ENCODE results near the gene ABHD12B.

Gene ABHD12B

DNA sequence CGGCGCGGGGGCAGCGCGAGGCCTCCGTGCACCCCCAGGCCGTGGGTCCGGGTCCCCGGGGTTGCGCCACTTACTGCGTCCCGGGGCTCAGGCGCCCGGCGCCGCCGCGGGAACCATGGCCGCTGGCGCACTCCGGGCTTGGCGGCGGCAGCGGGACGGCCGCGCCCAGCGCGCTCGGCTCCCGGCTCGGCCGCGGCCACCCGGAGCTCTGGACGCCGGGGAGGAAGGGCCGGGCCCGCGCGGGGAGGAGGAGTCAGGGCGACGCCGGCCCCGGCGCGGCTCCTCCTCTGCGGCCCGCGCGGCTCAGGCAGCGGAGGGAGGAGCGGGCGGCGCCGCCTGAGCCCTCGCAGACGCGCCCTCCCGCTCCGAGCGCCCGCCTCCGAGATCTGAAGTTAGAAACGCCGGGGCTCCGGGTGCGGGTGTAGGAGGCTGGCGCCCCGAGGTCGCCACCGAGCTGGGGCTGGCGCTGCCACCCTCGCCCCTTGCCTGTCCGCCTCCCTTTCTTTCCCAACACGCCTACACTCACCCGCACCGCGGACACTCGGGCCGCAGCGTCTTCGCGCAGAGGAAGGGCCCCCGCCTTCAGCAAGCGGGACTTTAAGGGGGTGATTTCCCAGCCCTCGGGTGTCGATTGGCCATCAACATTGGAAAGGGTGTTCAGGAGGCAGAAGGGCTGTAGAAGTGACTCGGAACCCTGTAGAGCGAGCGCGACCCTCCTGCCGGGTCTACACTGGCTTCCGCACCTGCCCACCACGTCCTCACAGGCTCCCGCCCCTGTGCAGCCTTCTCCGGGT, 40.7 kb upstream of the ABHD12B start, which contains the start of gene NIN:
Gene NIN, minus strand, starts transcription at position 231 of the 794 bp plus-strand sequence. CDS start 9,106 bp downstream, outside the sequence.
- H3K36me3 ChIP-seq (ENCODE audit: insufficient read depth, low read length), result peaks cover 6% of the 10 kb centered on the region; the same call in 1 of the 2 replicates
- H3K27me3 ChIP-seq (ENCODE audit: insufficient read depth, low read length), result no peaks in the 10 kb centered on the region
- no peaks in the 10 kb centered on the region for H3F3A ChIP-seq (ENCODE audit: insufficient read depth, low read length)
- H3K9ac ChIP-seq (ENCODE audit: low read length), result peak within 1 kb of the TSS; percentile 91
- no peaks in the 10 kb centered on the region for H4K20me1 ChIP-seq (ENCODE audit: insufficient read depth, low read length)
- no peak for TF ChIP-seq EZH2 (IDR thresholded peaks at IDR 0.05; ENCODE audit: borderline replicate concordance, low read length)
- TF ChIP-seq, protein P1, sequence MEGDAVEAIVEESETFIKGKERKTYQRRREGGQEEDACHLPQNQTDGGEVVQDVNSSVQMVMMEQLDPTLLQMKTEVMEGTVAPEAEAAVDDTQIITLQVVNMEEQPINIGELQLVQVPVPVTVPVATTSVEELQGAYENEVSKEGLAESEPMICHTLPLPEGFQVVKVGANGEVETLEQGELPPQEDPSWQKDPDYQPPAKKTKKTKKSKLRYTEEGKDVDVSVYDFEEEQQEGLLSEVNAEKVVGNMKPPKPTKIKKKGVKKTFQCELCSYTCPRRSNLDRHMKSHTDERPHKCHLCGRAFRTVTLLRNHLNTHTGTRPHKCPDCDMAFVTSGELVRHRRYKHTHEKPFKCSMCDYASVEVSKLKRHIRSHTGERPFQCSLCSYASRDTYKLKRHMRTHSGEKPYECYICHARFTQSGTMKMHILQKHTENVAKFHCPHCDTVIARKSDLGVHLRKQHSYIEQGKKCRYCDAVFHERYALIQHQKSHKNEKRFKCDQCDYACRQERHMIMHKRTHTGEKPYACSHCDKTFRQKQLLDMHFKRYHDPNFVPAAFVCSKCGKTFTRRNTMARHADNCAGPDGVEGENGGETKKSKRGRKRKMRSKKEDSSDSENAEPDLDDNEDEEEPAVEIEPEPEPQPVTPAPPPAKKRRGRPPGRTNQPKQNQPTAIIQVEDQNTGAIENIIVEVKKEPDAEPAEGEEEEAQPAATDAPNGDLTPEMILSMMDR (IDR thresholded peaks at IDR 0.05; ENCODE audit: low read length), result no peak
- no peaks in the 10 kb centered on the region for H3K9me2 ChIP-seq (ENCODE audit: low read depth, low read length)
- H3K9me3 ChIP-seq (ENCODE audit: low read length), result no peaks in the 10 kb centered on the region
- no peak within 1 kb of the TSS for H2AFZ ChIP-seq (ENCODE audit: low read length)
- peak within 1 kb of the TSS; percentile 82 for H3K27ac ChIP-seq (ENCODE audit: low read depth, low read length, poor library complexity, severe bottlenecking)
- peaks cover 58% of the 10 kb centered on the region for H3K4me1 ChIP-seq (ENCODE audit: insufficient read depth, low read length, severe bottlenecking)
- H3K4me2 ChIP-seq (ENCODE audit: low read length), result peak within 1 kb of the TSS; percentile 88
- peak within 1 kb of the TSS; percentile 82 for H3K4me3 ChIP-seq (ENCODE audit: low read depth, low read length, poor library complexity, severe bottlenecking)
- H3K79me2 ChIP-seq (ENCODE audit: insufficient read depth, low read length), result peaks cover 42% of the 10 kb centered on the region

DNA sequence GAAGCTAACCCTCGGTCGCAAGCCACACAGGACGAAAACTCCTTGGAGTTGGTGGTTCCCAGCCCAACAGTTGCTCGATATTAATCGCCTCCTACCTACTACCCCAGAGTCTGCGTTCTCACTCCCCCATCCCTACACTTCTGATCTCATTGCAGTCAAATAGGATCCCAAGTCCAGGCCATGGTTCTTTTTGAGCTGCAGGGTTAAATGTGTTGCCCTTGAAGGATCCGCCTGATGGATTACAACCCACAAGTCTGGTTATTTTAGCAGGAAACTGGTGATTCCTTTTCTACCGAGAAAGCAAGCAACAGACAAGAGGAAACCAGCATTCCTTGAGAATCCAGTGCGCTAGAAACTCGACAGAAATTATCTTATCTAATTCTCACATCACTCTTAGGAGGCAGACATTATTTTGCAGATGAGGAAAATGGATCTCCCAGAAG, 40.1 kb upstream of the ABHD12B start:
- H4K20me1 ChIP-seq (ENCODE audit: insufficient read depth, low read length), result no peaks in the 10 kb centered on the region
- H3K4me3 ChIP-seq (ENCODE audit: low read depth, low read length, poor library complexity, severe bottlenecking), result peak overlapping the region; percentile 68
- H3F3A ChIP-seq (ENCODE audit: insufficient read depth, low read length), result no peaks in the 10 kb centered on the region
- no peaks in the 10 kb centered on the region for H3K9me2 ChIP-seq (ENCODE audit: low read depth, low read length)
- H3K9ac ChIP-seq (ENCODE audit: low read length), result peak overlapping the region; percentile 74
- peak overlapping the region; percentile 75 for H3K4me2 ChIP-seq (ENCODE audit: low read length)
- peaks cover 36% of the 10 kb centered on the region for H3K79me2 ChIP-seq (ENCODE audit: insufficient read depth, low read length)
- H3K9me3 ChIP-seq (ENCODE audit: low read length), result no peaks in the 10 kb centered on the region
- peak overlapping the region; percentile 28 for H3K27ac ChIP-seq (ENCODE audit: low read depth, low read length, poor library complexity, severe bottlenecking)
- no peak overlapping the region for H2AFZ ChIP-seq (ENCODE audit: low read length)
- TF ChIP-seq EZH2 (IDR thresholded peaks at IDR 0.05; ENCODE audit: borderline replicate concordance, low read length), result no peak
- TF ChIP-seq, protein P1 (IDR thresholded peaks at IDR 0.05; ENCODE audit: low read length), result no peak
- peaks cover 58% of the 10 kb centered on the region for H3K4me1 ChIP-seq (ENCODE audit: insufficient read depth, low read length, severe bottlenecking)
- peaks cover 6% of the 10 kb centered on the region; the same call in 1 of the 2 replicates for H3K36me3 ChIP-seq (ENCODE audit: insufficient read depth, low read length)
- no peaks in the 10 kb centered on the region for H3K27me3 ChIP-seq (ENCODE audit: insufficient read depth, low read length)

DNA sequence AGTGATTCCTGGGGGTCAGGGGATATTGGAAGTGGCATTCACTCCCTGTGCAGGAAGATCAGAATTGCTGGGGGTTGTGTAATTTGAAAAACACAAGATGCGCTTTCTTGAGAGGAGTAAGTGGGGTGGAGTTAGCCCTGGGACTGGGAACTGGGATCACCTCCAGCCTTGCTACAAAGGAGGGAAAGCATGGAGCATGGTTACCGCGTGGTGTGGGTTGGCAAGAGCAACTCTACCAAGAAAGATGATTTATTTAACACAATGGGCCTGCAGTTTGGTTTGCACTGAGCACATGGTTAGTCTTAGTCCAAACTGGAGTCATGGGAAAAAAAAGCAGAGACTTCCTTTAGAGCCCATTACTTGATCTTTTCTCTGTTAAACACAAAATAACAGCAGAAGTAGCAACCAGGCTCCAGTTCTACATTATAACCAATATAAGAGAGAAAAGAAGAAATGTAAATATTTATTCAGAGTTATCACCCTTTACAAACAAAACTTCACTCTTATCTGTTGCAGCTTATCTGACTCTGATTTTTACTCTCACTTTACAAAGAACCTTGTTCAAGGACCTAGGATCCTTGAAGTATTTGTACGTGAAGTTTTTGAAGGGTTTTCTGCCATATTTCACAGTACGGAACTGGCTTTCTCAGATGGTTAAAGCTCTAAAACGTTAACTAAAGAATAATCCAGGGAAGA, 38.8 kb upstream of the ABHD12B start:
- H3K27me3 ChIP-seq (ENCODE audit: insufficient read depth, low read length), result no peaks in the 10 kb centered on the region
- H3K9me2 ChIP-seq (ENCODE audit: low read depth, low read length), result no peaks in the 10 kb centered on the region
- no peaks in the 10 kb centered on the region for H3K9me3 ChIP-seq (ENCODE audit: low read length)
- no peak overlapping the region for H3K27ac ChIP-seq (ENCODE audit: low read depth, low read length, poor library complexity, severe bottlenecking)
- H3K4me3 ChIP-seq (ENCODE audit: low read depth, low read length, poor library complexity, severe bottlenecking), result no peak overlapping the region
- no peak overlapping the region for H2AFZ ChIP-seq (ENCODE audit: low read length)
- H3F3A ChIP-seq (ENCODE audit: insufficient read depth, low read length), result no peaks in the 10 kb centered on the region
- no peak for TF ChIP-seq EZH2 (IDR thresholded peaks at IDR 0.05; ENCODE audit: borderline replicate concordance, low read length)
- TF ChIP-seq, protein P1 (IDR thresholded peaks at IDR 0.05; ENCODE audit: low read length), result no peak
- no peak overlapping the region for H3K9ac ChIP-seq (ENCODE audit: low read length)
- H3K79me2 ChIP-seq (ENCODE audit: insufficient read depth, low read length), result peaks cover 23% of the 10 kb centered on the region
- H3K4me1 ChIP-seq (ENCODE audit: insufficient read depth, low read length, severe bottlenecking), result peaks cover 44% of the 10 kb centered on the region
- no peaks in the 10 kb centered on the region for H4K20me1 ChIP-seq (ENCODE audit: insufficient read depth, low read length)
- H3K36me3 ChIP-seq (ENCODE audit: insufficient read depth, low read length), result peaks cover 6% of the 10 kb centered on the region; the same call in 1 of the 2 replicates
- no peak overlapping the region for H3K4me2 ChIP-seq (ENCODE audit: low read length)
